HL-60 (cell line): ENCODE measurements around the gene FXR2.

Source experiments
- DNase-seq, 2 experiments: peaks; one replicate each; pipeline ENCODE4 v3.0.0-alpha.2; 2010 to 2020; ENCODE audit warnings: low read depth in 1 of 2, low spot score in 1 of 2
- H3K27ac ChIP-seq: fragments of 250-450 bp; sonication (Bioruptor Pico); replicated peaks from 2 replicates; pipeline ENCODE4 v1.5.1; 2020; ENCODE audit warnings: mild to moderate bottlenecking, moderate library complexity
- H3K27me3 ChIP-seq: fragments of 250-450 bp; sonication (Bioruptor Pico); 2 replicates; pipeline ENCODE4 v1.5.1; 2021; ENCODE audit warnings: mild to moderate bottlenecking, moderate library complexity; ENCODE audit not compliant: insufficient read depth, poor library complexity, severe bottlenecking
- H3K4me3 ChIP-seq: replicated peaks from 2 replicates; pipeline ENCODE4 v1.5.1; 2011; ENCODE audit warnings: mild to moderate bottlenecking, control low read depth, low read length; ENCODE audit not compliant: insufficient read depth
- CTCF ChIP-seq: IDR thresholded peaks from one replicate; pipeline ENCODE4 v1.5.1; 2011; ENCODE audit warnings: low read length, control low read depth, inconsistent platforms; ENCODE audit not compliant: insufficient read depth
- GABPA ChIP-seq: IDR thresholded peaks from 2 replicates; pipeline ENCODE4 v1.6.1; 2012; ENCODE audit warnings: low read depth
- POLR2AphosphoS5 ChIP-seq: IDR thresholded peaks from 2 replicates; pipeline ENCODE4 v1.6.1; 2012; ENCODE audit warnings: low read depth
- REST ChIP-seq: IDR thresholded peaks from 2 replicates; pipeline ENCODE4 v1.6.1; 2012; ENCODE audit warnings: low read depth; ENCODE audit not compliant: insufficient replicate concordance
- SPI1 ChIP-seq: IDR thresholded peaks from 2 replicates; pipeline ENCODE4 v1.6.1; 2012; ENCODE audit warnings: low read depth, mild to moderate bottlenecking, borderline replicate concordance

The FXR2 gene

GRCh38 chr17:7618608-7619007 is 3.9 kb upstream of the FXR2 start:
- no peaks in the 10 kb centered on the region for H3K27me3 ChIP-seq
- TF ChIP-seq CTCF (no peak), GABPA (no peak), REST (no peak), POLR2AphosphoS5 (no peak), SPI1 (no peak)
- no peak overlapping the region for H3K27ac ChIP-seq
- DNase-seq, result no peak
- H3K4me3 ChIP-seq, result no peak overlapping the region

- TF ChIP-seq REST, result no peak
- no peak overlapping the region for H3K27ac ChIP-seq
- no peak overlapping the region for H3K4me3 ChIP-seq
- H3K27me3 ChIP-seq, result no peaks in the 10 kb centered on the region
- no peak for DNase-seq
Observed at GRCh38 chr17:7615265-7615747, 609 bp upstream of the FXR2 start.

- TF ChIP-seq GABPA, result no peak
- TF ChIP-seq POLR2AphosphoS5, result no peak
- no peak for TF ChIP-seq SPI1
- no peak for TF ChIP-seq CTCF
- TF ChIP-seq REST, result no peak
- Histone ChIP-seq H3K4me3 (no peak overlapping the region), H3K27me3 (no peaks in the 10 kb centered on the region), H3K27ac (no peak overlapping the region)
- no peak for DNase-seq
Observed at GRCh38 chr17:7613769-7614424, 800 bp downstream of the FXR2 start.
